ENCODE measurements around the gene ATP10B. TPM values are rescaled to one million over a fixed set of nuclear protein-coding genes. Genes with fewer than 3 reads are reported as not detected.

ATP10B gene
- total RNA-seq, 4 donors from 2014 or later = 17.9 to 29.6 (median 23.5) TPM

GRCh38 chr5:160637357-160638090 lies 214.5 kb downstream of the ATP10B start:
- no peak for DNase-seq (ENCODE audit: low spot score in 2 of 2)
- intact Hi-C loops (cut with DNase I; ENCODE audit: low total_unique reads) = no loop called here
- 79 to 80% methylated on average over 4 of the region's 4 CpGs for WGBS, 2 donors
- TF ChIP-seq POLR2A (IDR thresholded peaks at IDR 0.05) = no peak
- TF ChIP-seq CTCF (IDR thresholded peaks at IDR 0.05) = no peak
- no peak overlapping the region for H3K4me3 ChIP-seq (ENCODE audit: low read depth, poor library complexity, severe bottlenecking)

DNA sequence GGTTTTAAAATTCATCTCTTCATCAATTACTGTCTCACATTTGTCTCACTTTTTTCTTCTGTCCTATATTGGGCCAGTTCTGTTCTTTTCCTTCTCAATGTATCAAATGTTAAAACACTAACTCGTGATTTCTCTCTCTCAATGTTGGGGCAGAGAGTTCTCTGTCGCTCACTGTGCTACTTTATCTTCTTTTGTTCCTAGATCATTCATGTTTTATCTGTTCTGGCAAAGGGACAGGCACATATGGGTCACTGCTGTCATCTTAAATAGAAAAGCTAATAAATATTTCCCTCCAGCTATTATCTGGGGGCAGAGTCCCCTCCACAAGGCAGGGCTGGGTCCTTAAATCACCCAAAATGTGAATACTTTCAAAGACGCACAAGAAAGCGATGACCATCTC lies 216.3 kb downstream of the ATP10B start:
- intact Hi-C loops (cut with DNase I; ENCODE audit: low total_unique reads) = no loop called here
- no peak for DNase-seq (ENCODE audit: low spot score in 2 of 2)
- no peak overlapping the region for H3K4me3 ChIP-seq (ENCODE audit: low read depth, poor library complexity, severe bottlenecking)
- TF ChIP-seq POLR2A (IDR thresholded peaks at IDR 0.05) (no peak), CTCF (IDR thresholded peaks at IDR 0.05) (no peak)
- WGBS, 2 donors = 71 to 75% methylated on average over 4 of the region's 4 CpGs

GRCh38 chr5:160635046-160635445 lies 217.0 kb downstream of the ATP10B start:
- TF ChIP-seq POLR2A (IDR thresholded peaks at IDR 0.05) (no peak), CTCF (IDR thresholded peaks at IDR 0.05) (no peak)
- no peak for DNase-seq (ENCODE audit: low spot score in 2 of 2)
- 71 to 76% methylated on average over 4 of the region's 4 CpGs for WGBS, 2 donors
- no peak overlapping the region for H3K4me3 ChIP-seq (ENCODE audit: low read depth, poor library complexity, severe bottlenecking)
- intact Hi-C loops (cut with DNase I; ENCODE audit: low total_unique reads) = no loop called here

DNA sequence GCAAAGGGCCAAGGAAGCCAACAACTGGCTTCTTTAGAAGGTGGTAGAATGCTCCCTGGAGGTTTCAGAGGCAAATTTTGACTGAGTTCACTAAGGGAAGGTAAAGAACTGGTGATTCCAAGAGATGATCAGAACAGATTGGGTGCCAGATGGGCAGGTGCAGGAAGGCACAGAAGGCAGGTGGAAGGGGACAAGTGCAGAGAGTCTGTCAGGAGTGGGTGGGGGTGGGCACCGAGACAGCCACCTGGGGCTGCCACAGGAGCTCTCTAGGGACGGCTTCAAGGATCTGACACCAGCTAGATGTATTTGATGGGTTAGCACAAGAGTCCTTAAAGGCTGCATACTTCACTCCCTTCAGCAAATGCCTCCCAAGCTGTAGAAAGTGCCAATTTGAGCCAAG lies 223.0 kb downstream of the ATP10B start:
- H3K4me3 ChIP-seq (ENCODE audit: low read depth, poor library complexity, severe bottlenecking) = no peak overlapping the region
- DNase-seq (ENCODE audit: low spot score in 2 of 2) = no peak
- intact Hi-C loops (cut with DNase I; ENCODE audit: low total_unique reads) = no loop called here
- 61 to 69% methylated on average over 2 of the region's 2 CpGs for WGBS, 2 donors
- no peak for TF ChIP-seq POLR2A (IDR thresholded peaks at IDR 0.05)
- TF ChIP-seq CTCF (IDR thresholded peaks at IDR 0.05) = no peak

DNA sequence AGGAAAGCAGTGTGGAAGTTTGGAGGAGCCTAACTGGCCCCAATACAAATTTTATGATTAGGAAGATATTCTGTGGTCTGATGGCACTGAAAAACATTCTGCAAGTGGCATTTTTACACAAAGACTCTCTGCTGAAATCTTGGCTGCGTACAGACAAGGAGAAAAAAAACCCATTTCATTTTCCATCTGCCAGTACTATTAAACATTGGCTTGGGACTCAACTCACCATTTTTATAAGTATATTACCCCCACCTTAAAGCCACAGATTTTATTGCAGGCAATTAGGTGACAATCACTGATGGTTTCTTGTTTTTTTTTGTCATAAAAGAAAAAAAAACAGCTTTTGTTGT lies 223.4 kb downstream of the ATP10B start:
- 49 to 61% methylated on average over 1 of the region's 1 CpG for WGBS, 2 donors
- DNase-seq (ENCODE audit: low spot score in 2 of 2) = no peak
- no peak for TF ChIP-seq CTCF (IDR thresholded peaks at IDR 0.05)
- TF ChIP-seq POLR2A (IDR thresholded peaks at IDR 0.05) = no peak
- no peak overlapping the region for H3K4me3 ChIP-seq (ENCODE audit: low read depth, poor library complexity, severe bottlenecking)
- intact Hi-C loops (cut with DNase I; ENCODE audit: low total_unique reads) = no loop called here
